Astrocyte (in vitro differentiated cells and primary cell): ENCODE measurements around the gene CNTN2.

Experiments
- CTCF ChIP-seq: IDR thresholded peaks from 2 replicates; pipeline ENCODE4 v1.5.1; 2011; ENCODE audit warnings: low read depth, mild to moderate bottlenecking, inconsistent platforms, low read length, moderate library complexity; ENCODE audit not compliant: insufficient read depth
- EZH2 ChIP-seq: IDR thresholded peaks from 2 replicates; pipeline ENCODE4 v1.6.1; 2012; ENCODE audit warnings: mild to moderate bottlenecking, low read length, inconsistent platforms; ENCODE audit not compliant: insufficient read depth

- no peak for TF ChIP-seq CTCF
- TF ChIP-seq EZH2: no peak
Measured at GRCh38 chr1:205107327-205107726, 64.3 kb downstream of the CNTN2 start.
